ENCODE data around the gene MTHFSD.

Gene MTHFSD

DNA sequence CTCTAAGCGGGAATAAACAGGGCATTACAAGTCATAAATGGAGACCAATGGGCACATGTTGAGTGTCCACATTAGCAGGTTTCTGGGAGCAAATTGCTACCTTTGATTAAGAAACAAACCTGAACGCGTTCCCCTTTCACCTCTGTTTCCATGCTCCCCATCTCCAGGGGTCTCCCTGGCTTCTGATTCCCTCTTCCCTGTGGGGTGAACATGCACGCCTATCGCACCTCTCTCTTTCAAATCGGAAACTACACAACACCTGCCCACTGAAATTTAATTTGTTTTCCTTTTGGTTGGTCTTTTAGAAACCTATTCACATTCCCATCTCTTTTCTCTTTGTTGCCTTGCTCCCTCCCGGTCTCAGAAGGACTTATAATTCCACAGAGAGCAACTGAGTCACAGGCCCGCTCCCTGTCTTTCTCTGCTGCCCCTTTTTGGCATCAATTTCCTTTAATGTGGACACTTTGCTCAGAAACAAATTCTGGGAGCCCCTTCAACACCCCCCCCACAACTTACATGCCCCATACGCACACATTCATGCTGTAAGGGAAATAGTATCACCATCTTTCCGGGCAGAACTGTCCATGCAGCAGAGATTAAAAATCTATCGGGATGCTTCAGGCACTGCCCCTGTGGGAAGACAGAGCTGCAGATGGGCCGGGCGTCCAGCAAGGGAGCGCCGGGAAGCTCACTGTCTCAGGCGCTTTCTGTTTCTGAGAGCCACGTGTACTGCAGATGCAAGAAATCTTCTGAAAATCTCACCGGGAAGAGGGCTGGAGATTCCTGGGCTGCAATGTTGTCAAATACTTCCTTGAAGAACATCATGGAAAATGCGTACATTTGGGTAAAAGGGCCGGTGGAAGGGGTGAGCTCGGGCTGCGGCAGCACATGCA is 51.9 kb downstream of the MTHFSD start:
- DNase-seq (ENCODE audit: low read depth, low spot score): no peak

DNA sequence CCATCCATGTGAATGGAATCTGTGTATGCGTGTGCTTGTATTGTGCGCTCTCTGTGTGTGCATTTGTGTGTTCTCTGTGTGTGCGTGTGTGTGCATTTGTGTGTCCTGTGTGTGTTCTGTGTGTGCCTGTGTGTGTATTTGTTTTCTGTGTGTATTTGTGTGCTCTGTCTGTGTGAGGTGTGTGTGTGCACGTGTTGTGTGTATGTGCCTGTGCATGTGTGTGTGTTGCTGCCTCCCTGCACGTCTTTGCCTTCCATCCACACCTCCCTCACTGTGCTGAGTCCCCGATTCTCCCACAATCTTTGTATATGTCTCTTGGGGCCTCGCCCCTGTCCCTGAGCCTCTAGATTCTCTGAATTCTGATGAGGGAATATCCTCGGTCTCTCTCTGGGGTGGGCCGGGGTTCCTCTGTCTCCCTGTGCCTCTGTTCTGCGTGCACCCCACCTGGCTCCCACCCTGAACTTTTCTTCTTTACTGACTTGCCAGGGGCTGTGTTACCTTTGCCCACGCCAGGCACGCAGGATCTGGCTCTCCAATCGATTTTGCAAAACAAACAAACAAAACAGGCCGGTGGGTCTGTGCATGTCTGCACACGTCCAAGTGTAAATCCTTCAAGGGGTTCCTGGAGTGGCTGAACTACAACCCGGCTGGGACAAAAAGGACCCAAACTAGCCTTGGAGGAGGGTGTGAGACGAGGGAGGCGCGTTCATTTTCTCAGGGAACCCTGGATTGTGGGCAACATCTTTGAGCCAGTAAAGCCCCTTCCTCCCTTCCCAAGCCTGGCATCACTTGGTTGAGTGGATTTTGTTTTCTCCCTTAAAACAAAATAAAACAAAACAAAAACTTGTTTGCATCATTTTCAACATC is 52.8 kb downstream of the MTHFSD start:
- no peak for DNase-seq (ENCODE audit: low read depth, low spot score)

- DNase-seq (ENCODE audit: low read depth, low spot score): no peak
Observed at GRCh38 chr16:86500708-86501510, 54.1 kb downstream of the MTHFSD start.

GRCh38 chr16:86499889-86500707 is 54.9 kb downstream of the MTHFSD start:
- no peak for DNase-seq (ENCODE audit: low read depth, low spot score)

GRCh38 chr16:86499440-86499786 is 55.6 kb downstream of the MTHFSD start:
- DNase-seq (ENCODE audit: low read depth, low spot score): no peak

DNA sequence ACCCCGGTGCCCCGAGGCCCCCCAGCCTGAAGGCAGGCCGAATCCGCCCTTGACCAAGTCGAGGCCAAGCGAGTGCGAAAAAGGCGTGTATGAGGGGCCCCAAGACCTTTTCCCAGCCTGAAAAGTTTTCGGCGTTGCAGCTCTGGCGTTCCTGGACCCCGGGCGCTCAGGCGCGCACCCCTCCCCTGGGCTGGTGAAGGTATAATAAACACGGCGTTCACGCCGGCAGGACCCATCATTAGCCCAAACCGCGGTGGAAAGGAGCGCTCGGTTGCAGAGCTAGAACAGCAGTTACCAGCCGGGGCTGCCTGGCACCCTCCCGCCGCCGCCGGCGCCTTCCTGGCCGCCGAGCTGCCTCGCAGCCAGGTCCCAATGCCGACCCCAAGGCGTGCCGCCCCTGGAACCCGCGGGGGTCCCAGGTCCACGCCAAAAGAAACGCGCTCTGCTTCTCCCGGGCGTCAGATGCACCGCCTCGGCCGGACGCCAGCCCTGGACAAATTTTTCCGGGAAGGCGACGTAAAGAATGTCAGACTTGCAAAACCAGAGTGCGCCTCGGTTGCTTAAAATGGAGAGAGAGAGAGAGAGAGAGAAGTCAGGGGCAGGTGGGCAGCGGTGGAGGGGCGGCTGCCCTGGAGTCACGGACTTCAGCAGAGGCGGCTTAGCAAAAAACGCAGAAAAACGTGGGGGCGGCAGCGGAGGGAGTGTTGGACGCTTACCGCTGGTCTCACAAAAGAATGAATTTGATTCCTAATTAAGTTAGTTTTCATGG is 56.2 kb downstream of the MTHFSD start:
- DNase-seq (ENCODE audit: low read depth, low spot score): peak; percentile 49

DNA sequence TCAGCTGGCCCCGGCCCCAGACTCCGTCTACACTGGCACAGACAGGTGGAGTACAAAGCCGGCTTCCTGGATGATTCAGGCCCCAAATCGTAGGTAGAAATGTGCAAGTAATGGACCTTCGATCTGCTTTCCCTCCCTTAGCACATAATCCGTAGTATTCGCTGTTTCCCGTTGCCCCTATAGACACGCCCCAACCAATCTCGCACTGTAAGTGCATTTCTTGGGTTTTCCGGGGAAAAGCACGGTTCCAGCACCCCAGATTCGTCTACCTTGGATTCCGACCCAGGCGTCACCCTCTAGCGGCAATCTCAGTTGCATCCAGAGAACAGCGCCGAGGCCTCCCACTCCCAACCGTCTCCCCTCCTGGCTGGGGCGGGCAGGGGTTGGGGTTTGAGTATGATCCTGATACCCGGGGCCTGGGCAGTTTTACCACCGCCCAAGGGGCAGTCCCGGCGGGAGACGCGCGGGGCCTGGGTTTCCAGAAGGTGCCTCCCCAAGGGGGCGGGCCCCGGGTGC is 56.8 kb downstream of the MTHFSD start:
- DNase-seq (ENCODE audit: low read depth, low spot score): no peak

DNA sequence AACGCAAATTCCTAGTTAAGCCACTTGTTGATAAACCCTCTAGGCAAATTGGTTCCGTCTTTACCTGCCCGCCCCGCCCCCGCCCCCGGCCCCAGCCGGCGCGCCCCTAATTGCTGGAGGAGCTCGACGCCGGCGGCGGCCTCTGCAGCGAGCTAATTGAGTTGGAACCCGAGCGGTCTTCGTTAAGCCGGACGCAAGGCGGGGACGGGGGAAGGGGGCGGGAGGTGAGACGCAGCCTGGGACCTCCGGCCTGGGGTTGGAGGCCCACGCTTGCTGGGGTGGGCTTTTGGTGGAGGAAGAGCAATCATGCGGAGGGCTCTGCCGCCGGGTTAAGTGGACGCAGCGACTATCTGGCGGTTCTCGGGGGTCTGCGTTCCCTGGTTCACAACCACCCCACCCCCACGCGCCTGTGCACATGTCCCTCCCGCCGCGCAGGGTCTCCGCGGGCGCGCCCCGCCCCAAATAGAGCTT is 57.4 kb downstream of the MTHFSD start:
- no peak for DNase-seq (ENCODE audit: low read depth, low spot score)

DNA sequence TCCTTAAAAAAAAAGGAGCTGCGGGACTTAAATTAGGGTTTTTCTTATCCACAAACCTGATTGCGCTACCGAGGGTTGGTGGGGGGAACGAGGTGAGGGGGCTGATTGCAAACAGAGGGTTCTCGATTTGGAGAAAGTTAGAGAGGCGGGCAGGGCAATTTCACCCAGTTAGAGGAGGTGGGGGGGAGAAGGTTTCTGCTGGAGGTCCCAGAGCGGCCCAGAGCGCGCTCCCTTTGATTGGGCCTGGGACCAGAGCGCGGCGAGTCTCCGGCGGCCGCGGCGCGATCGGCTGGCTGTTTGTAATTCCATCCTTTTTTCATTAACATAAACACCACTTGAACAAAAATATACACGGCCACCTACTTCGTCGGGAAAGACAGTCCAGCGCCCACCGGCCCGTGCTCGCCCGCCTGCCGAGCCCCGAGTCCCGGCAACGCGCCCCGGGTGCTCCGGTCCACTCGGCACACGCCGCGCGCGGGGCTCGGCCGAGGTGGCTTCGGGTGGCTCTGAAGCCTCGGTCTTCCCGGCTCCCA is 58.0 kb downstream of the MTHFSD start:
- DNase-seq (ENCODE audit: low read depth, low spot score): no peak

DNA sequence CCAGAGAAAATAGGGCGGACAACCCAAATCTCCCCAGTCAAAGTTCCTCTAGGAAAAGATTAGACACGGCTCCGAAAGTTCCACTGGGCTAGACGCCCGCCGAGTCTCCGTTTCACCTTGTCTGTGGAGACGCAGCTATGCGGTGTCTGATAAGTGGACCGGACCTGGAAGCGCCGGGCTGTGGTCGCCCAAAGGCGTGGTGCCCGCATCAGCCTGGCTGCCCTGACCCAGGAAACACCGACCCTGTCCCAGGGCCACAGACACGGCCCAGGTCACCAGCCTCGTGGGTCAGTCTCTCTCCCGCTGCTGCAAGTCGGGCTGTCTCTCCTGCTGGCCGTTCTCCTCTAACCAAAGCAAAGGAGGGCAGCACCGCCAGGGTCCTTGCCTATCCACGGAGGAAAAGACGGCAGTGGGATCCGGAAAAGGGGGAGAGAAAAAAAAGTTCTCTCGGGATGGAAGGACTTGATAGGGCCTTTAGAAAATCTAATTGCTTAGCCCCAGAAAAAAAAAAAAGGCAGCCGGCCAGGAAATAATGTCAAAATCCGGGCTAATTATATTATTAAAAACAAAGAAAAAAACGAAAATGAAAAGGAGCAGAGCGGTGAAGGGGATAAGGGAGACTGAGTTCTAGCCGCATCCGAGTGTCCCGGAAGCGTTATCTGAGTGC is 58.6 kb downstream of the MTHFSD start:
- no peak for DNase-seq (ENCODE audit: low read depth, low spot score)

- DNase-seq (ENCODE audit: low read depth, low spot score): no peak
Observed at GRCh38 chr16:86495756-86496261, 59.2 kb downstream of the MTHFSD start.

DNA sequence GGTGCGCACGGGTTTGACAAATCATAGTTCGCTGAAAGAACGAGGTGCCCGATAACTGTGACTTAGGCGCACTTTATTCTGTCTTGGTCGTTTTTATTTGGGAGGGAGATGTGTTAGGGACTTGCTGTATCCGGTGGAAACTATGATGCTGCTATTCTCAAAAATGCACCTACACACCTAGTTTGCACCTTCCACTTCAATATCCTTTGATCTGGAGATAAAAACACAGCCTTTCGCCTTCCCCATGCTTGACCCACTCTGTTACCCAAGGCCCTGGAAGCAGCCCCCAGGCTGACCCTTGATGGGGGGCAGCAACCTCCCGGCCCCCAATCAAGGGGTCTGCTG is 59.7 kb downstream of the MTHFSD start:
- DNase-seq (ENCODE audit: low read depth, low spot score): no peak

DNA sequence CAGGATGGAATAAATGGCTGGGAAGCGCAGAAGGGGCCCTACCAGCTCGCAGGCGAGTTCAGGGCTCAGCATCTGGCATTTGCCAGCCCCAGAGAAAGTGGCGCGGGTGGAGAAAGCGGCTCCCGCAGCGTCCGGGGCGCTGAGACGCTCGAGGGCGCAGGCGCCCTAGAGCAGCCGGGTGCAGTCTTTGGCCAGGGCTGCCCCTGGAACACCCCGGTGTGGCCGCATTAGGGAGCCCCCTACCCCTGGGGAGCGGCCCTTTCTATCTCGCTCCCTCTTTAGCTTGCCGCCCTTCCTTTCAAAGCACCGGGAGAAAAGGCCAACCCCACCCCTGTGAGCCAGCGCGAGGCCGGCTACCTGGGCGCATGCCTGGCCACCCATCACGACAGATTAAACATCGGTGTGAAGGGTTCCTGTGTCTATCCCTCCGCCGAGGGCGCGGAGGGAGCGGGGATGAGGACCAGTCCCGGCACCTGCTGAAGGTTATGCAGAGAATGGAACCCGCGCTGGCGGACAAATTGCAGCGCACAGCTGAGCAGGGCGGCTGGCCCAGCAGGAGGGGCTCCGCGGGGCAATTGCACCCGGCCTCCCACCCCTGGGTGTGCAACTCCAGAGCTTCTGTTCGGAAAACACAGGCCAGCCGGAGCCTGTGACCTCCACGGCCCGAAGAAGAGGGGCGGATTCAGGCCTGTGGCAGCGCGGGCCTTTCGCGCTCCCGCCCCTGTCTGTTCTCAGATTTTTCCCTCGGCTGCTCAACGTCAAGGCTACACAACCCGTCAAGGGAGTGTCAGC is 60.3 kb downstream of the MTHFSD start:
- no peak for DNase-seq (ENCODE audit: low read depth, low spot score)

- DNase-seq (ENCODE audit: low read depth, low spot score): no peak
Observed at GRCh38 chr16:86494039-86494564, 60.9 kb downstream of the MTHFSD start.

- no peak for DNase-seq (ENCODE audit: low read depth, low spot score)
Observed at GRCh38 chr16:86492961-86493629, 61.9 kb downstream of the MTHFSD start.

- DNase-seq (ENCODE audit: low read depth, low spot score): no peak
Observed at GRCh38 chr16:86492267-86492960, 62.6 kb downstream of the MTHFSD start.

- no peak for DNase-seq (ENCODE audit: low read depth, low spot score)
Observed at GRCh38 chr16:86491640-86492023, 63.4 kb downstream of the MTHFSD start.

Data from astrocyte of the hippocampus (primary cell).